ACC112 (cell line): ENCODE data around the gene NDE1.
"Not testable (repeated sequence)": the region's sequence is repeated elsewhere in the genome, so short reads cannot be mapped to it uniquely, and the experiment has no call there.

ENCODE experiments used
- H2AFZ ChIP-seq: fragments of 200-600 bp; sonication (generic); one replicate; pipeline ENCODE4 v1.6.0; 2017; ENCODE audit warnings: antibody characterized with exemption, low read length; ENCODE audit not compliant: unreplicated experiment
- H3K27ac ChIP-seq: fragments of 200-600 bp; sonication (generic); 2 replicates; pipeline ENCODE4 v1.5.1; 2014; ENCODE audit warnings: low read depth, mild to moderate bottlenecking, antibody characterized with exemption, low read length, moderate library complexity
- H3K27me3 ChIP-seq: fragments of 200-600 bp; sonication (generic); 2 replicates; pipeline ENCODE4 v1.6.1; 2014; ENCODE audit warnings: mild to moderate bottlenecking, antibody characterized with exemption, low read length, moderate library complexity, mixed read lengths; ENCODE audit not compliant: insufficient read depth
- H3K36me3 ChIP-seq: fragments of 200-600 bp; sonication (generic); 2 replicates; pipeline ENCODE4 v1.6.1; 2016; ENCODE audit warnings: mild to moderate bottlenecking, antibody characterized with exemption, low read length, moderate library complexity, mixed read lengths; ENCODE audit not compliant: insufficient read depth
- H3K4me1 ChIP-seq: fragments of 200-600 bp; sonication (generic); one replicate; pipeline ENCODE4 v1.6.1; 2016; ENCODE audit warnings: low read length, mixed read lengths; ENCODE audit not compliant: insufficient read depth, unreplicated experiment, control insufficient read depth
- H3K4me3 ChIP-seq: fragments of 200-600 bp; sonication (generic); 2 replicates; pipeline ENCODE4 v1.5.1; 2014; ENCODE audit warnings: mild to moderate bottlenecking, low read depth, low read length
- H3K79me2 ChIP-seq: fragments of 200-600 bp; sonication (generic); one replicate; pipeline ENCODE4 v1.6.0; 2016; ENCODE audit warnings: low read length; ENCODE audit not compliant: control insufficient read depth, unreplicated experiment, insufficient read depth

NDE1 gene

GRCh38 chr16:15672514-15673167, 22.6 kb downstream of the NDE1 start:
- 0 out of 2 replicates have a peak, but pooled peaks cover under 1% of the 10 kb centered on the region for H3K36me3 ChIP-seq
- H3K27ac ChIP-seq, result peak overlapping the region; percentile 90
- no peaks in the 10 kb centered on the region for H3K27me3 ChIP-seq
- H2AFZ ChIP-seq, result peak overlapping the region; percentile 10
- peaks cover 5% of the 10 kb centered on the region for H3K79me2 ChIP-seq
- H3K4me1 ChIP-seq, result peaks cover 23% of the 10 kb centered on the region
- H3K4me3 ChIP-seq, result peak overlapping the region; percentile 34; the same call in 1 of the 2 replicates

GRCh38 chr16:15674571-15674970, 24.5 kb downstream of the NDE1 start:
- H3K4me3 ChIP-seq, result no peak overlapping the region
- peaks cover 5% of the 10 kb centered on the region for H3K79me2 ChIP-seq
- H2AFZ ChIP-seq, result no peak overlapping the region
- H3K4me1 ChIP-seq, result peaks cover 22% of the 10 kb centered on the region
- peaks cover 9% of the 10 kb centered on the region; the same call in 1 of the 2 replicates for H3K36me3 ChIP-seq
- H3K27ac ChIP-seq, result no peak overlapping the region
- H3K27me3 ChIP-seq, result no peaks in the 10 kb centered on the region

- Histone ChIP-seq H3K27me3 (no peaks in the 10 kb centered on the region), H3K36me3 (peaks cover 9% of the 10 kb centered on the region; the same call in 1 of the 2 replicates), H3K27ac (no peak overlapping the region), H3K79me2 (peaks cover 5% of the 10 kb centered on the region), H3K4me1 (peaks cover 21% of the 10 kb centered on the region), H3K4me3 (no peak overlapping the region), H2AFZ (no peak overlapping the region)
These were observed 26.5 kb downstream of the NDE1 start for GRCh38 chr16:15676506-15676905.

GRCh38 chr16:15677447-15677846, 27.4 kb downstream of the NDE1 start:
- Histone ChIP-seq H3K79me2 (peaks cover 5% of the 10 kb centered on the region), H3K36me3 (peaks cover 9% of the 10 kb centered on the region; the same call in 1 of the 2 replicates), H3K27ac (no peak overlapping the region), H3K4me3 (no peak overlapping the region), H2AFZ (no peak overlapping the region), H3K27me3 (no peaks in the 10 kb centered on the region), H3K4me1 (peaks cover 20% of the 10 kb centered on the region)

- H3K4me1 ChIP-seq, result peaks cover 11% of the 10 kb centered on the region
- H2AFZ ChIP-seq, result peak overlapping the region; percentile 67
- H3K27me3 ChIP-seq, result no peaks in the 10 kb centered on the region
- H3K79me2 ChIP-seq, result no peaks in the 10 kb centered on the region
- H3K4me3 ChIP-seq, result no peak overlapping the region
- peak overlapping the region; percentile 71 for H3K27ac ChIP-seq
- H3K36me3 ChIP-seq, result peaks cover 9% of the 10 kb centered on the region; the same call in 1 of the 2 replicates
These were observed 32.1 kb downstream of the NDE1 start for GRCh38 chr16:15682105-15682570.

- Histone ChIP-seq H3K27me3 (no peaks in the 10 kb centered on the region), H3K4me3 (no peak overlapping the region), H2AFZ (no peak overlapping the region), H3K4me1 (peaks cover 30% of the 10 kb centered on the region), H3K79me2 (no peaks in the 10 kb centered on the region), H3K27ac (no peak overlapping the region), H3K36me3 (no peaks in the 10 kb centered on the region)
These were observed 36.2 kb downstream of the NDE1 start for GRCh38 chr16:15686287-15686686.

DNA sequence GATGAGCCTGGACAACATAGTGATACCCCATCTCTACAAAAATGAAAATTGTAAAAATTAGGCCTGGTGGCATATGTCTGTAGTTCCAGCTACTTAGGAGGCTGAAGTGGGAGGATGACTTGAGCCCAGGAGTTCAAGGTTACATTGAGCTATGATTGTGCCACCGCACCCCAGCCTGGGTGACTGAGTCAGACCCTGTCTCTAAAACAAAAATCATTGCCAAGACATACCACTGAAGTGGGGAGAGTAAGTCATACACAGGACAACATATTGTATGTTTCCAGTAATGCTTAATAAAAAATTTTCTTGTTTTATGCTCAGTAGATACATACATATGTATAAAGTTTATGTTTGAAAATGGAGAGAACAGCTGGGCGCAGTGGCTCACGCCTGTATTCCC, 39.2 kb downstream of the NDE1 start:
- H3K4me1 ChIP-seq, result peaks cover 19% of the 10 kb centered on the region
- no peaks in the 10 kb centered on the region for H3K27me3 ChIP-seq
- H3K27ac ChIP-seq, result peak overlapping the region; percentile 63
- no peak overlapping the region for H3K4me3 ChIP-seq
- H3K79me2 ChIP-seq, result no peaks in the 10 kb centered on the region
- no peak overlapping the region for H2AFZ ChIP-seq
- peaks cover 18% of the 10 kb centered on the region; the same call in 1 of the 2 replicates for H3K36me3 ChIP-seq

DNA sequence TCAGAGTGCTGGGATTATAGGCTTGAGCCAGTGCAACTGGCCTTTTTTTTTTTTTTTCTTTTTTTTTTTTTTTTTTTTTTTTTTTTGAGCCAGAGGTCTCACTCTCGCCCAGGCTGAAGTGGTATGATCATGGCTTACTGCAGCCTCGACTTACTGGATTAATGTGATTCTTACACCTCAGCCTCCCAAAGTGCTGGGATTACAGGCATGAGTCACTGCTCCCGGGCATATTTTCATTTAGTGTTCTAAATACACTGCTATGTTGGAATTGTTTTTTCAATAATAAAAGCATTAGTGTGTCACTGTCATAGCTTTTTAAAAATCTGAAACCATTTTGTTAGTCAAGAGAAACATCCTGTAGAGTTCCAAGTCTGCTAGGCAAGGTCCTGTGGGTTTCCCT, 40.3 kb downstream of the NDE1 start:
- Histone ChIP-seq H3K4me1 (peaks cover 22% of the 10 kb centered on the region), H3K27me3 (no peaks in the 10 kb centered on the region), H3K36me3 (peaks cover 18% of the 10 kb centered on the region; the same call in 1 of the 2 replicates), H3K4me3 (no peak overlapping the region), H3K27ac (peak overlapping the region; percentile 68), H3K79me2 (no peaks in the 10 kb centered on the region), H2AFZ (no peak overlapping the region)

DNA sequence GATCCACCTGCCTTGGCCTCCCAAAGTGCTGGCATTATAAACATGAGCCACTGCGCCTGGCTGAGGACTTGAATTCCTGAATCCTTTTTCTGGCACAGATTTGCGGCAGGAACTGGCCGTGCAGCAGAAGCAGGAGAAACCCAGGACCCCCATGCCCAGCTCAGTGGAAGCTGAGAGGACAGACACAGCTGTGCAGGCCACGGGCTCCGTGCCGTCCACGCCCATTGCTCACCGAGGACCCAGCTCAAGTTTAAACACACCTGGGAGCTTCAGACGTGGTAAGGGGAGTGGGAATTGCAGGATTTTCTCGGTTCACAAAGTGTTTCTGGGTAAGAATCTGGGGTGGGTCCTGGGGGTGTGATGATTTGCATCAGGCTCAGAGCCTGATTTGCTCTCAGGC, 41.0 kb downstream of the NDE1 start:
- no peak overlapping the region for H3K4me3 ChIP-seq
- no peak overlapping the region for H2AFZ ChIP-seq
- H3K27me3 ChIP-seq, result no peaks in the 10 kb centered on the region
- no peaks in the 10 kb centered on the region for H3K79me2 ChIP-seq
- H3K4me1 ChIP-seq, result peaks cover 22% of the 10 kb centered on the region
- peaks cover 22% of the 10 kb centered on the region for H3K36me3 ChIP-seq
- peak overlapping the region; percentile 68; the same call in 1 of the 2 replicates for H3K27ac ChIP-seq

DNA sequence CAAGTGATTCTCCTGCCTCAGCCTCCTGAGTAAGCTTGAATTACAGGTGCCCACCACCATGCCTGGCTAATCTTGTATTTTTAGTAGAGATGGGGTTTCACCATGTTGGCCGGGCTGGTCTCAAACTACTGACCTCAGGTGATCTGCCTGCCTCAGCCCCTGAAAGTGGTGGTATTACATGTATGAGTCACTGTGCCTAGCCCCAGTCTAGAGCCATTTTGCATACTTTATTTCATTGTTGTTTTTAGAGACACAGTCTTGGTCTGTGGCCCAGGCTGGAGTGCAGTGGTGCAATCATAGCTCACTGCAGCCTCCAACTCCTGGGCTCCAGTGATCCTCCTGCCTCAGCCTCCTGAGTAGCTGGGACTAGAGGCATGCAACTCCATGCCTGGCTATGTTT, 42.5 kb downstream of the NDE1 start:
- H3K27me3 ChIP-seq, H3K4me3 ChIP-seq, H2AFZ ChIP-seq, H3K79me2 ChIP-seq, H3K27ac ChIP-seq: not testable (repeated sequence)
- Histone ChIP-seq H3K36me3 (peaks cover 33% of the 10 kb centered on the region), H3K4me1 (peaks cover 22% of the 10 kb centered on the region)

GRCh38 chr16:15694499-15694898, 44.5 kb downstream of the NDE1 start:
- Histone ChIP-seq H3K27me3 (no peaks in the 10 kb centered on the region), H3K36me3 (peaks cover 33% of the 10 kb centered on the region), H3K4me1 (peaks cover 16% of the 10 kb centered on the region), H3K79me2 (no peaks in the 10 kb centered on the region), H2AFZ (no peak overlapping the region), H3K27ac (no peak overlapping the region), H3K4me3 (no peak overlapping the region)
